Pulmonary artery endothelial cell (primary cell): ENCODE data around the gene NID1. TPM values are rescaled to one million over a fixed set of nuclear protein-coding genes. Genes with fewer than 3 reads are reported as not detected.
"Not testable (repeated sequence)": the region's sequence is repeated elsewhere in the genome, so short reads cannot be mapped to it uniquely, and the experiment has no call there.

Experiments used
- DNase-seq: peaks from one replicate; pipeline ENCODE4 v3.0.0-alpha.2; 2011; ENCODE audit warnings: low read depth, low spot score
- total RNA-seq: library from RNA; depleted of rRNA; stranded (reverse); fragments of >200 nt; gene quantifications from 2 replicates; pipeline ENCODE4 v1.2.3, GENCODE V29; 2014

Gene NID1
- total RNA-seq, 1 donor from 2014 or later = 64.3 TPM

GRCh38 chr1:236096660-236097482, 32.0 kb upstream of the NID1 start:
- peak; percentile 75 for DNase-seq

- no peak for DNase-seq
These were observed 31.0 kb upstream of the NID1 start for GRCh38 chr1:236095705-236096520.

- DNase-seq = no peak
These were observed 28.0 kb upstream of the NID1 start for GRCh38 chr1:236092899-236093298.

DNA sequence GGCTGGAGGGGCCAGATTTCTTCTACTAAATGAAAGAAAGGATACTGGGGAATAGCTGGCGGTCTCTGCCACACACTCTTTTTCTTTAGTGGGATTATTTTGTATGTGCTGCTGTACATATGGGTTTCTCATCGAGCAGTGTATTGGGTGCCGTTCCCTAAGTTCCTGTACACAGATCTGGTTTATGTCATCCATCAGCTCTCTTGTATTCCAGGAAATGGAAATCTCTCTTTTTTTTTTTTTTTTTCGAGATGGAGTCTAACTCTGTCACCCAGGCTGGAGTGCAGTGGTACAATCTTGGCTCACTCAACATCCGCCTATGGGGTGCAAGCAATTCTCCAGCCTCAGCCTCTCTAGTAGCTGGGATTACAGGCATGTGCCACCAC, 27.0 kb upstream of the NID1 start:
- DNase-seq = no peak

- no peak for DNase-seq
These were observed 25.9 kb upstream of the NID1 start for GRCh38 chr1:236090741-236091147.

- no peak for DNase-seq
These were observed 24.3 kb upstream of the NID1 start for GRCh38 chr1:236089046-236089773.

GRCh38 chr1:236086537-236086936, 21.6 kb upstream of the NID1 start:
- no peak for DNase-seq

GRCh38 chr1:236085545-236086159, 20.8 kb upstream of the NID1 start:
- DNase-seq = no peak

DNA sequence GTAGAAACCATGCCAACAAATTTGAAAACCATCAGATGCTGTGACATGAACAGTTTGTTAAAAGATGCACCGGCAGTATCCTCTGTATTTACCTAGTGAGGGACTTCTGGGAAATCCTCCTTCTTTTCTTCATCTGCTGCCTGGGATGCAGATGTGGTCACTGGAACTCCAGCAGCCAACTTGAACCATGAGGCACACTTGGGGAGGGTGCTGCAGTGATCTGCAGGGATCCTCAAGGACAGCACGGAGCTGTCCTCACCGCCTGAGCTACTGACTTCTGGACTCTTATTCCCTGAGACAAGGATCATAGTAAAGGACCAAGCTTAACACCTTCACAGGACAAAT, 19.5 kb upstream of the NID1 start:
- DNase-seq = no peak

DNA sequence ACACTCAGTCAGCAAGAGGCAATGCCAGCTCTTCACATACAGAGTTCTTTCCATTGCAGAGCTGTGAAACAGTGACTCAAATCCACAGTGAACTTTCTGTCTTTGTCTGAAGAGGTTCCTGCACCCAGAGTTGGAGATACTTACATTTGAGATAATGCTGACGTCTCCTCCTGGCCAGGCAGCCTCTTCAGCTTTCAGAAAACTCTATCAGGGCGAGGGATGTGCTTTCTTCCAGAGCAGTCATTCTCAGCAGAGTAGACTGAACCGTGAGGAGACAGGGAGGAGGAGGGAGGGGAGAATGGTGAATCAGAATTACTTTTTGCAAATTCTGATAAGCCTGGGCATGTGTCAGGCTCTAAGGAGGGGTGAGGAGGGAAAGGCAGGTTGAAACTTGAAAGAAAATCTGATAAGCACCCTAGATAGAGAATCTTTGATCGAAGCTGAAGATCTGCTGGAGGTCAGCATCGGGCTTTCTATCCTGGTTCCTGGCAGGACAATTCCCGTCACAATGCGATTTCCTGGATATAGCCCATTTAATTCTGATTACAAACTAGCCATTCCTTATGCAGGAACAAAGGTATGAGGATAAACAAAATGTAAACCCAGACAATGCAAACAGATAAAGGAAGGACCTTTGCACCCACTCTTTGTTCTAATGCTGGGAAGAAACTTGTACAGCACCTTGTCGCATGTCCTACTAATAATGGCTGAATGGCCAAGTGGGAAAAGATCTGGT, 18.9 kb upstream of the NID1 start:
- DNase-seq = no peak

GRCh38 chr1:236082526-236082925, 17.6 kb upstream of the NID1 start:
- no peak for DNase-seq

DNA sequence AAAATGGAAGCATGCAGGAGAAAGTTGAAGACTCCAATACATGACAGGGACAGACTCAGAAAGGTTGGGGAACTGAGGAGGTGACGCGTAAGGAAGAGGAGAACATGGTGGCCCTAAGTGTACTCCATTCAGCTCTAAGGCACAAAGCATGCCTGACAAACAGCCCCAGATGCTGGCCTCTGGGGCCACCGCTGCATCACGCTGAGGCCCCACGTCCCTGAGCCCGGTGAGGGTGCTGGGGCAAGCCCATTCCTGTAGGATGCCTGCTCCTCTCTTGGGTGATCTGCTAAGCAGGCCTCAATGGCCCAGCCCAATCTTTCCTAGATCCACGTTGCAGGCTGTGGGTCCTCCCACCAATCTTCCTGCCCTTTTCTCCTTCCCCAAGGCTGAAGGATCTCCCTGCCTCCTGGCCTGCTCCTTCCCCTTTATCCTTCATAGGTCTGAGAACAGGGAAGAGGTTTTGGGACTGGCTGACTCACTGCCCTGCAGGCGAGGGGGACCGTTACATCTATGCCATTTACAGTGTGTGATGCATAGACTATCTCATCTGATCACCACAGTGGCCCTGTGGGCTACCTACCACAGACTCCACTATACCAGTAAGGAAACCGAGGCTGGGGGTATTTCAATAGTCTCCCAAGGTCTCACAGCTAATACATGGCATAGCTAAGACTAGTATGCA, 16.8 kb upstream of the NID1 start:
- DNase-seq = no peak

GRCh38 chr1:236079703-236080102, 14.8 kb upstream of the NID1 start:
- no peak for DNase-seq

DNA sequence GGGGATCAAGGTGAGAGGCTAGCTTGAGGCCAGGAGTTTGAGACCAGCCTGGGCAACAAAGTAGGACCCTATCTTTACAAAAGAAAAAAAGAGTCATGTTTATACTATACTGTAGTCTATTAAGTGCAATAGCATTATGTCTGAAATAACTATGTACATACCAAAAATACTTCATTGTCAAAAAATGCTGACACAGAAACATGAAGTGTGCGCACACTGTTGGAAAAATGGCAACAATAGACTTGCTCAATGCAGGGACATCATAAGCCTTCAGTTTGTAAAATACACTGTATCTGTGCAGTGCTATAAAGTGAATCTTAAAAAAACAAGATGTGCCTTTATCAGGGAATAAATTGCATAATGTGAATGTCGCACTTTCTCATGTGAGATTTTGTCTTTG, 14.1 kb upstream of the NID1 start:
- no peak for DNase-seq

DNA sequence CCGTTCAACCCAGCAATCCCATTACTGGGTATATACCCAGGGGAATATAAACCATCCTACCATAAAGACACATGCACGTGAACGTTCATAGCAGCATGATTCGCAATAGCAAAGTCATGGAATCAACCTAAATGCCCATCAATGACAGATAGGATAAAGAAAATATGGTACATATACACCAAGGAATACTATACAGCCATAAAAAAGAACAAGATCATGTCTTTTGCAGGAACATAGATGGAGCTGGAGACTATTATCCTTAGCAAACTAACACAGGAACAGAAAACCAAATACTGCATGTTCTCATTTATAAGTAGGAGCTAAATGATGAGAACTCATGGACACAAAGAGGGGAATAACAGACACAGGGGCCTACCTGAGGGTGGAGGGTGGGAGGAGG, 13.2 kb upstream of the NID1 start:
- not testable (repeated sequence) for DNase-seq

DNA sequence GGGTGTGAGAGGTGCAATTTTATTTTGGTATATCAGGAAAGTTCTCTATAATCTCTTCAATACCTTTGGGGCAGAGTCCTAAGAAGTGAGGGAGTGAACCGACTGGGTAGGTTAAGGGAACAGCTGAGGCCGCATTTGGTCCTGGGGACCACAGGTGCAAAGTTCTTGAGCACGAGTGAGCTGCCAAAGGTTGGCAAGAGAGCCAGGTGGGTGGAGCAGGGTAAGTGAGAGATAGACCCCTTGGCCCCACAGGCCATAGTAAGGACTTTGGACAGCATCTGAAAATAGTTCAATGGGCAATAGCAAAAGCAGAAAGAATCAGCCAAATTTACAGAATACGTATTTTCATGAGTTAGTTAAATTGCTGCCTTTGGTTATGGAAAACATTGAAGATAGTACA, 11.0 kb upstream of the NID1 start:
- no peak for DNase-seq

- no peak for DNase-seq
These were observed 8.5 kb upstream of the NID1 start for GRCh38 chr1:236073307-236073897.

DNA sequence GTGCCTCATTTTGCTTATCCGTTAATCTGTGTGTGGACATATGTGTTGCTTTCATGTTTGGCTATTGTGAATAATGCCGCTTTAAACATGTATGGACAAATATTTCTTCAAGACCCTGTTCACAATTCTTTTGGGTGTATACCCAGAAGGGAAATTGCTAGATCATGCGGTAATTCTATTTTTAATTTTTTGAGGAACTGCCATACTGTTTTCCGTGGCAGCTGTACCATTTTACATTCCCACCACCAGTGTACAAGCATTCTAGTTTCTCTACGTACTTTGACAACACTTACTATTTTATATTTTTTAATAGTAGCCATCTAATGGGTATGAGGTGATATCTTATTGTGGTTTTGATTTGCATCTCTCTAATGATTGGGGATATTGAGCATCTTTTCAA, 7.1 kb upstream of the NID1 start:
- no peak for DNase-seq

DNA sequence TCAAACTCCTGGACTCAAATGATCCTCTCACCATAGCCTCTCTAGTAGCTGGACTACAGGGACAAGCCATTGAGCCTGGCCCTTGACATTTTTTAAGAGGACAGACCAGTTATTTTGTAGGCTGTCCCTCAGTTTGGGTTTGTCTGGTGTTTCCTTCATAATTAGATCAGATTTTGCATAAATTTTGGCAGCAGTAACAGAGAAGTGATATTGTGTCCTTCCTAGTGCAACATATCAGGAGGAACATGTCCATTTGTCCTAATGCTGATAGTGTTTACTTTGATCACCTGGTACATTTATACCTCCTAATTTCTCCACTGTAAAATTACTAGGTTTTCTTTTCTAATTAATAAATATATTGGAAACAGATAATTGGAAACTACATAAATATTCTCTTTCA, 5.9 kb upstream of the NID1 start:
- no peak for DNase-seq

DNA sequence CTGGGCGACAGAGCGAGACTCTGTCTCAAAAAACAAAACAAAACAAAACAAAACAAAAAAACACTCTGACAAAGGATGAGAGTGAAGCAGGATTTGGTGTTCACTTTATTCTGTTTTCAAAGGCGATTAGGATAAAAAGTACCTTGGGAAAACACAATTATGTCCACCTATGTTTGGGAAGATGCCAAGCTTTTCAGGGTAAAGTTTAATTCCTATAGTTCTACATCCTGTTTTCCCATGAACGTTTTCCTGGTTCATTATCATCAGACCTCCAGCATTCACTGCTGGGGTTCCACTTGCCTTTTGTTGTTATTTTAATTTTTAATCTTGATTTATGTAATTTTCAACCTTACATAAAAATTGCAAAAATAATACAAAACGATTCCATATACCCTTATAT, 4.9 kb upstream of the NID1 start:
- no peak for DNase-seq
